KMS-11 (cell line): ENCODE data around the gene NGEF.

Source experiments
- H2AFZ ChIP-seq: fragments of 200-600 bp; sonication (generic); 2 replicates; pipeline ENCODE4 v1.6.1; 2016; ENCODE audit warnings: antibody characterized with exemption, mixed run types, low read depth
- H3K27ac ChIP-seq: fragments of 200-600 bp; sonication (generic); 2 replicates; pipeline ENCODE4 v1.6.1; 2016; ENCODE audit warnings: mild to moderate bottlenecking, mixed run types
- H3K27me3 ChIP-seq: fragments of 200-600 bp; sonication (generic); 2 replicates; pipeline ENCODE4 v1.6.1; 2017; ENCODE audit warnings: mild to moderate bottlenecking, low read depth, mixed run types, moderate library complexity; ENCODE audit not compliant: insufficient read depth
- H3K36me3 ChIP-seq: fragments of 200-600 bp; sonication (generic); 2 replicates; pipeline ENCODE4 v1.6.1; 2017; ENCODE audit warnings: mild to moderate bottlenecking, mixed run types; ENCODE audit not compliant: insufficient read depth
- H3K4me1 ChIP-seq: fragments of 200-600 bp; sonication (generic); 2 replicates; pipeline ENCODE4 v1.6.1; 2016; ENCODE audit warnings: mild to moderate bottlenecking, low read depth, mixed run types; ENCODE audit not compliant: poor library complexity, severe bottlenecking
- H3K4me2 ChIP-seq: fragments of 200-600 bp; sonication (generic); 2 replicates; pipeline ENCODE4 v1.7.0; 2016; ENCODE audit warnings: mild to moderate bottlenecking, mixed run types
- H3K4me3 ChIP-seq: fragments of 200-600 bp; sonication (generic); IDR thresholded peaks from 2 replicates; pipeline ENCODE4 v1.6.1; 2017; ENCODE audit warnings: low read depth, low read length, mixed read lengths; ENCODE audit not compliant: insufficient read depth
- H3K79me2 ChIP-seq: fragments of 200-600 bp; sonication (generic); 2 replicates; pipeline ENCODE4 v1.6.1; 2016; ENCODE audit warnings: low read depth, mixed run types; ENCODE audit not compliant: insufficient read depth
- H3K9ac ChIP-seq: fragments of 200-600 bp; sonication (generic); 2 replicates; pipeline ENCODE4 v1.6.1; 2016; ENCODE audit warnings: mild to moderate bottlenecking, mixed run types
- H4K20me1 ChIP-seq: fragments of 200-600 bp; sonication (generic); 2 replicates; pipeline ENCODE4 v1.6.1; 2016; ENCODE audit warnings: mild to moderate bottlenecking, mixed run types; ENCODE audit not compliant: insufficient read depth
- TF ChIP-seq, protein P1 (sequence below): fragments of 200-600 bp; sonication (generic); conservative IDR thresholded peaks from 2 replicates; pipeline ENCODE4 v1.6.1; 2017; ENCODE audit warnings: low read depth, mild to moderate bottlenecking, antibody characterized with exemption, low read length, moderate library complexity, mixed read lengths

NGEF gene

DNA sequence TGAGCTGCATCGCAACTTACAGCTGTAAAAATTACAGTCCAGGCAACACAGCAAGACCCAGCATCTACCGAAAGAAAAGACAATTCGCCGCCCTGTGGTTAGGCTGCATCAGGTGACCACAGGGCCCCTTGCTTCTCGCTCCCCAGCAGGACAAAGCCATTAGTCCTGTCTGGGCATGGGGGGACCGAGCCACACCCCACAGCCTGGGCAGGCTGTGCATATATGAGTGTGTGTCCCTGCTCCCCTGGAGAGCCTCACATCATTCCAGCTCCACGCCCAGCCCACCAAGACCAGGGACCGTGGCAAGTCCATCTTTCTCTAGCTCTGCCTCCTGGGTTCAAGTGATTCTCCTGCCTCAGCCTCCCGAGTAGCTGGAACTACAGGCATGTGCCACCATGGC, 109.1 kb downstream of the NGEF start:
- no peaks in the 10 kb centered on the region for H3K27me3 ChIP-seq
- H2AFZ ChIP-seq, result no peak overlapping the region
- TF ChIP-seq, protein P1, sequence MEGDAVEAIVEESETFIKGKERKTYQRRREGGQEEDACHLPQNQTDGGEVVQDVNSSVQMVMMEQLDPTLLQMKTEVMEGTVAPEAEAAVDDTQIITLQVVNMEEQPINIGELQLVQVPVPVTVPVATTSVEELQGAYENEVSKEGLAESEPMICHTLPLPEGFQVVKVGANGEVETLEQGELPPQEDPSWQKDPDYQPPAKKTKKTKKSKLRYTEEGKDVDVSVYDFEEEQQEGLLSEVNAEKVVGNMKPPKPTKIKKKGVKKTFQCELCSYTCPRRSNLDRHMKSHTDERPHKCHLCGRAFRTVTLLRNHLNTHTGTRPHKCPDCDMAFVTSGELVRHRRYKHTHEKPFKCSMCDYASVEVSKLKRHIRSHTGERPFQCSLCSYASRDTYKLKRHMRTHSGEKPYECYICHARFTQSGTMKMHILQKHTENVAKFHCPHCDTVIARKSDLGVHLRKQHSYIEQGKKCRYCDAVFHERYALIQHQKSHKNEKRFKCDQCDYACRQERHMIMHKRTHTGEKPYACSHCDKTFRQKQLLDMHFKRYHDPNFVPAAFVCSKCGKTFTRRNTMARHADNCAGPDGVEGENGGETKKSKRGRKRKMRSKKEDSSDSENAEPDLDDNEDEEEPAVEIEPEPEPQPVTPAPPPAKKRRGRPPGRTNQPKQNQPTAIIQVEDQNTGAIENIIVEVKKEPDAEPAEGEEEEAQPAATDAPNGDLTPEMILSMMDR, result no peak
- no peak overlapping the region for H3K9ac ChIP-seq
- no peak overlapping the region for H3K4me2 ChIP-seq
- no peak overlapping the region for H3K27ac ChIP-seq
- H3K4me3 ChIP-seq, result no peak overlapping the region
- H4K20me1 ChIP-seq, result no peaks in the 10 kb centered on the region
- H3K36me3 ChIP-seq, result no peaks in the 10 kb centered on the region
- no peaks in the 10 kb centered on the region for H3K4me1 ChIP-seq
- no peaks in the 10 kb centered on the region for H3K79me2 ChIP-seq

DNA sequence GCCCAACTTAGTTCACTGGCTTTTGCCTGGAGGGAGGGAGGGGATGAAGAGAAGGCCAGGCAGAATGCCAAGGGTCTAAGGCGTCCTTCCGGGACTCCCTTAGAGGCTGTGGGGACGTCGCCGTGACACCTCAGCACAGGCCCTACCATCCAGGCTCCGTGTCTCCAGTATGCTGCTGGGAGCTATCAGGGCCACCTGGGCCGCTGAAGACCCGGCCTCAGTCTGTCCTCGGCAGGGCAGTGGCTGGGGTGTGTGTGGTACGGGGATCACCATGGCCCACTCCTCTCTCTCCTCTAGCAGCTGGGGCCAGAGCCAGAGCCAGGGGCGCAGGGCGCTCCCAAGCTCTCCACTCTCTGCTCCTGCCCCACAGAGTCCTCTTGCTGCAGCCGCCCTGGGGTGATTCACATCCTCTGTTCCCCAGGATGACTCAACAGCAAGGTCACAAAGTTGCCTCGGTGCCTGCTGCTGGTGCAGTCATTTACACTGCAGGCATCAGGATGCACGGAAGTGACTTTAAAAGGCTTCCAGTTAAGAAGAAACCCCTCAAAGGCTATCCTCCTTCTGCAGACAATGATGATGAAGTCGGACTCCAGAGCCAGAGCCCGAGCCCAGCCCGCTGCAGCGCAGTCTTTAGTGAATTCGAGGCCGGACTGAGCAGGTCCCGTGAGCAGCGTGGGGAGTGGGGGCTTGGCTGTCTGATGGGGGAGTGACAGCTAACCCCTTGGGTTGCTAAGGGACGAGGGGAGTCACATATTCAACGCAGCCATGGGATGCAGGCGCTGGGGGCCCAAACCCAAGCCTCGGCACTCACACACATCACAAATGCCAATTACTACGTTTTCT, 111.1 kb downstream of the NGEF start:
- Histone ChIP-seq H3K4me1 (no peaks in the 10 kb centered on the region), H3K4me3 (no peak overlapping the region), H3K79me2 (no peaks in the 10 kb centered on the region), H3K27me3 (no peaks in the 10 kb centered on the region), H3K36me3 (no peaks in the 10 kb centered on the region), H3K27ac (no peak overlapping the region), H3K4me2 (no peak overlapping the region), H4K20me1 (no peaks in the 10 kb centered on the region), H2AFZ (no peak overlapping the region), H3K9ac (no peak overlapping the region)
- TF ChIP-seq, protein P1, result no peak

DNA sequence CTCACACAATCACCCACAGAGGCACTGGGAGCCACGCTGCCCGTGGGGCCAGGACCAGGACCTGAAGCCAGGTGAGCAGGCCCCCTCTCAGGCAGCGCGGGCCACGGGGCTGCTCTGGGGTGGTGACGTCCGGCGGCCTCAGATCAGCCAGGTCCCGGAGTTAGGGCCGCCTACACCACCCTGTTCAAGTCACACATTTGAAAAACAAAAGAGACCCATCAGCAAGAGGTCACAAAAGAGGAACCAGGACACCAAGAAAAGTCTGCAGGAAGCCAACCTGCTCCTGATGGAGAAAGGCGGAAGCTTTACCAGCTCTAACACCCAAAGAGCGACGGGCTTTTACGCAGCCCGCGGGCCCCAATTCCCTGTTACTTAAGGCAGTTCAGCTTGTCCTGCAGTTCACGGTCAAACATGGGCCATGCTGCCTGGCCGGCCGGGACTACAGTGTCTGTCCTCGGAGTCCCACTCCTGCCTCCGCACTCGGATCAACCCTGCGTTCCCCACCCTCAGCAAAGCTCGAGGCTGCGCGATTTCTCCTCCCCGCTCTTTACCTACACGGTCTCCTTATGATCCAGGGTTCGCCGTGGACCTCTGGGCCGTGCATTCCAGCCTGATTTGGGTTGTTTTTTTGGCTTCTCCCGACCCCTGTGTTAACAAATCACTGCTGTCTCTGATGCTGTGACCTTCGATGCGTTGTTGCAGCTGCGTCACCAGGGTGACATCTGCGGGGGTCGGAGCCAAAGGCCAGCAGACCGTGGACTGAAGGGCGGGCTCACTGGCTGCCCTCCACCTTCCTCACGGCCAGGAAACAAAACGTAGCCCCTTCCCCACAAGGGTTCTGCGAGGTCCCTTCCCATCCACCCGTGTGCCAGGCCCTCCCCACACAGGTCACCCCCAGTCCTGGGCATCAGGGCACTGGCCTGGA, 112.0 kb downstream of the NGEF start:
- no peaks in the 10 kb centered on the region for H3K4me1 ChIP-seq
- H3K27me3 ChIP-seq, result no peaks in the 10 kb centered on the region
- H3K9ac ChIP-seq, result no peak overlapping the region
- H3K27ac ChIP-seq, result no peak overlapping the region
- no peaks in the 10 kb centered on the region for H3K79me2 ChIP-seq
- no peak overlapping the region for H3K4me2 ChIP-seq
- no peak overlapping the region for H3K4me3 ChIP-seq
- no peak overlapping the region for H2AFZ ChIP-seq
- TF ChIP-seq, protein P1, result no peak
- H4K20me1 ChIP-seq, result no peaks in the 10 kb centered on the region
- H3K36me3 ChIP-seq, result no peaks in the 10 kb centered on the region

DNA sequence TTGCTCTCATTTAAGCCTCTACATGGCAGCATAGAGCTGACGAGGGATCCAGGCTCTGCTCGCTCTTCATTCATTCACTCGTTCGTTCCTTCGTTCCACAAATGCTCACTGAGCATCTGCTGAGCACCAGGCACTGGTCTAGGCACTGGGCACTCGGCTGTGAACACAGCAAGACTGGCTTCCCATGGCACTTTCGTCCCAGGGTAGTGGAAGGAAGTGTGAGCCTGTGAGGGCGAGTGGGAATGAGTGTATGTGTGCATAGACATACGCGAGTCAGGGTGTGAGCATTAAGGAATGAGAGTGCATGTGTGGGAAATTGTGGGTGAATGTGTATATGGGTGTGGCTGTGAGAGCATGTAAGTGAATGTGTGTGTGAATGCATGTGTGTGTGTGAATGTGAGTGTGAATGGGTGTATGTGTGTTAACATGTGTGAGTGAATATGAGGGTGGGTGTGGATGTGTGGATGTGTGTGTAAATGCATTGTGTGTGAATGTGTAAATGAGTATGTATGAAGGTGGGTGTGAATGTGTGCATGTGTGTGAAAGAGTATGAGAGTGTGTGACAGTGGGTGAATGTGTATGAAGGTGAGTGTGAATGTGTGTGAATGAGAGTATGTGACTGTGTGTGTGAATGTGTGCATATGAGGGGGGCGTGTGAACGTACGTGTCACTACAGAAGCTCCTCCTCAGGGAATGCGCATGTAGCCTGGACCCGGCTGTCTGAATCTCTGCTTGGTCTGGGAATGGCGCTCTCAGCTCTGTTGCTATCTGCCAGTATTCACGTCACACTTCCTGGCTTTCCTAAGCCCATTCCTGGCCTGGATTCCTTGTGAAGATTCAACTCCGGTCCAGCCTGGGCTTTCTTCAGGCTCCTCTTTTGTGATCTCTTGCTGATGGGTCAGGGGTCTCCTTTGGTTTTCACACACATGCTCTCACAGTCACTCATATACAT, 114.2 kb downstream of the NGEF start:
- no peak overlapping the region for H3K4me2 ChIP-seq
- no peaks in the 10 kb centered on the region for H3K27me3 ChIP-seq
- no peaks in the 10 kb centered on the region for H3K36me3 ChIP-seq
- H3K9ac ChIP-seq, result no peak overlapping the region
- TF ChIP-seq, protein P1, result no peak
- H3K4me1 ChIP-seq, result no peaks in the 10 kb centered on the region
- H4K20me1 ChIP-seq, result no peaks in the 10 kb centered on the region
- no peak overlapping the region for H3K4me3 ChIP-seq
- H3K27ac ChIP-seq, result no peak overlapping the region
- no peak overlapping the region for H2AFZ ChIP-seq
- H3K79me2 ChIP-seq, result no peaks in the 10 kb centered on the region
